Heart left ventricle (tissue), 16 donors: ENCODE measurements around the gene SLC31A1. TPM values are rescaled to one million over a fixed set of nuclear protein-coding genes. Genes with fewer than 3 reads are reported as not detected.

Source experiments
- ATAC-seq, 4 donors: fragments of 200-7000 bp; cut with Tn5 transposase; one replicate each; pipeline ENCODE4 v1.9.1; 2020 to 2022; ENCODE audit warnings: moderate library complexity in 4 of 4, mild to moderate bottlenecking in 3 of 4, moderate number of reproducible peaks in 1 of 4
- DNase-seq, 5 donors: peaks; one replicate each; pipeline ENCODE4 v3.0.0-alpha.2; 2020
- H3K27ac ChIP-seq, 12 donors: fragments of 200-600 bp; sonication (generic) in 4 of 12; one replicate each; pipeline versions ENCODE4 v1.5.0 to v1.8.0; 2016 to 2022; ENCODE audit warnings: mild to moderate bottlenecking in 2 of 12
- H3K27me3 ChIP-seq, 9 donors: fragments of 200-600 bp; sonication (generic) in 2 of 9; one replicate each; pipeline versions ENCODE4 v1.5.1 to v1.8.0; 2016 to 2022; ENCODE audit warnings: mild to moderate bottlenecking in 3 of 9
- H3K36me3 ChIP-seq, 9 donors: fragments of 200-600 bp; sonication (generic) in 2 of 9; one replicate each; pipeline versions ENCODE4 v1.5.0 to v1.8.0; 2018 to 2022; ENCODE audit warnings: mild to moderate bottlenecking in 2 of 9
- H3K4me1 ChIP-seq, 12 donors: fragments of 200-600 bp; sonication (generic) in 4 of 12; one replicate each; pipeline versions ENCODE4 v1.5.0 to v1.8.0; 2016 to 2022; ENCODE audit warnings: mild to moderate bottlenecking in 3 of 12
- H3K4me3 ChIP-seq, 12 donors: fragments of 200-600 bp; sonication (generic) in 4 of 12; one replicate each; pipeline versions ENCODE4 v1.5.0 to v1.8.0; 2017 to 2022; ENCODE audit warnings: mild to moderate bottlenecking in 9 of 12, moderate library complexity in 4 of 12
- H3K9me3 ChIP-seq, 12 donors: fragments of 200-600 bp; sonication (generic) in 4 of 12; one replicate each; pipeline versions ENCODE4 v1.5.0 to v1.8.0; 2016 to 2022; ENCODE audit warnings: mild to moderate bottlenecking in 1 of 12
- CTCF ChIP-seq, 12 donors: fragments of 200-600 bp; sonication (generic) in 4 of 12; IDR thresholded peaks; one replicate each; pipeline versions ENCODE4 v1.5.0 to v1.8.0; 2018 to 2022; ENCODE audit warnings: antibody characterized with exemption in 12 of 12, mild to moderate bottlenecking in 5 of 12
- POLR2A ChIP-seq, 2 donors: fragments of 450-650 bp; IDR thresholded peaks; one replicate each; pipeline ENCODE4 v1.6.1; 2017; ENCODE audit warnings: antibody characterized with exemption in 2 of 2, mild to moderate bottlenecking in 2 of 2, moderate library complexity in 2 of 2
- WGBS, 4 donors: extraction: QIAGEN DNeasy Blood & Tissue Kit in 2 of 4; methylation state at CpG; one replicate each; pipeline versions ENCODE4 v1.1.5 to v1.1.7; 2013 to 2018; 5-methylcytosine and 5-hydroxymethylcytosine counted together
- intact Hi-C, 10 donors: fragments of 100-400 bp; cut with DNase I; formaldehyde crosslinking; loops; one replicate each; pipeline versions ENCODE4 v1.11.1 to v1.14.2; 2022
- polyA plus RNA-seq, 2 donors: library from polyadenylated mRNA; stranded (reverse); fragments of 200-250 nt; gene quantifications; one replicate each; pipeline ENCODE4 v1.2.3, GENCODE V29; 2013
- total RNA-seq, 9 donors: library from RNA; depleted of rRNA in 2 of 9; stranded (reverse); fragments of >200 nt in 2 of 9; fragmentation: NEBNext Ultra II Directional in 3 of 9; extraction: Animal tissue kit (Norgen Biotek cat#: 25700) in 3 of 9; gene quantifications; one replicate each; pipeline versions ENCODE4 v1.1.0 to v1.2.4, GENCODE V29; 2016 to 2023
- donor health status: ischemic (EF 13 %, LVEDD 7.1; RV severe dilation, severe dysfunction).
- donor health status: healthy with polysubstance abuse.
- donor health status: DM: no; HTN: yes; CAD: no.
- donor health status: DM: no; HTN: no; CAD: no.
- donor health status: ischemic (EF 25% LVEDD 6.9; RV normal size, moderate dysfunction).
- donor health status: ischemic (EF 25% LVEDD 5.7; RV mildly dilated, moderate dysfunction).
- donor health status: healthy.
- donor health status: DM: yes; HTN: yes; CAD: no.
- donor health status: ischemic (EF 35%, LVEDD 5.7; RV mildly dilated, moderate dysfunction).
- donor health status: nonischemic (EF 11% LVEDD 7.7; RV severe dilation, severe dysfunction).
- donor health status: DM: yes; HTN: yes; CAD: no.
- donor health status: PGD.
- donor health status: ischemic (EF 29% LVEDD 5.4; RV normal size, mild dysfunction).
- donor health status: nonischemic (EF 23%, LVEDD 6.1; RV moderate dilation, normal function).

SLC31A1 gene
- total and polyA plus RNA-seq, 11 donors: 4.2 to 22.3 (median 10.7) TPM

- H3K36me3 ChIP-seq: peaks cover 0 to 84% (median 70%) of the 10 kb centered on the region in 9 donors
- no peaks in the 10 kb centered on the region for H3K4me1 ChIP-seq
- WGBS, 4 donors: 88 to 93% (median 92%) methylated on average over 3 of the region's 3 CpGs
- no peaks in the 10 kb centered on the region for H3K27me3 ChIP-seq
- no peak overlapping the region for H3K27ac ChIP-seq
- ATAC-seq: no peak
- H3K9me3 ChIP-seq: no peaks in the 10 kb centered on the region
- no peak for DNase-seq
- H3K4me3 ChIP-seq: no peak overlapping the region
- intact Hi-C loops: no loop called here
- no peak for TF ChIP-seq CTCF (IDR thresholded peaks at IDR 0.05)
- no peak for TF ChIP-seq POLR2A (IDR thresholded peaks at IDR 0.05)
Measured at GRCh38 chr9:113266174-113266573, 44.8 kb downstream of the SLC31A1 start.

- no peak for TF ChIP-seq POLR2A (IDR thresholded peaks at IDR 0.05)
- no peak overlapping the region for H3K4me3 ChIP-seq
- no peak for DNase-seq
- H3K4me1 ChIP-seq: peaks cover 0 to 16% (median 2%) of the 10 kb centered on the region in 12 donors
- ATAC-seq: no peak
- intact Hi-C loops: no loop called here
- peaks cover 0 to 84% (median 70%) of the 10 kb centered on the region in 9 donors for H3K36me3 ChIP-seq
- WGBS, 4 donors: 87 to 91% (median 91%) methylated on average over 4 of the region's 4 CpGs
- H3K27ac ChIP-seq: no peak overlapping the region
- H3K9me3 ChIP-seq: no peaks in the 10 kb centered on the region
- H3K27me3 ChIP-seq: no peaks in the 10 kb centered on the region
Measured at GRCh38 chr9:113267911-113268566, 46.7 kb downstream of the SLC31A1 start.

- WGBS, 4 donors: 88 to 96% (median 90%) methylated on average over 2 of the region's 2 CpGs
- no peak overlapping the region for H3K27ac ChIP-seq
- intact Hi-C loops: no loop called here
- ATAC-seq (no peak), DNase-seq (no peak)
- H3K4me3 ChIP-seq: no peak overlapping the region
- peaks cover 0 to 84% (median 73%) of the 10 kb centered on the region in 9 donors for H3K36me3 ChIP-seq
- no peaks in the 10 kb centered on the region for H3K9me3 ChIP-seq
- H3K4me1 ChIP-seq: peaks cover 0 to 24% (median 7%) of the 10 kb centered on the region in 12 donors
- TF ChIP-seq CTCF (IDR thresholded peaks at IDR 0.05): no peak
- TF ChIP-seq POLR2A (IDR thresholded peaks at IDR 0.05): no peak
- H3K27me3 ChIP-seq: no peaks in the 10 kb centered on the region
Measured at GRCh38 chr9:113269355-113269754, 48.0 kb downstream of the SLC31A1 start.

GRCh38 chr9:113269871-113270270, 48.5 kb downstream of the SLC31A1 start:
- H3K4me1 ChIP-seq: peaks cover 0 to 28% (median 10%) of the 10 kb centered on the region in 12 donors
- H3K36me3 ChIP-seq: peaks cover 0 to 83% (median 73%) of the 10 kb centered on the region in 9 donors
- ATAC-seq (no peak), DNase-seq (no peak)
- H3K27me3 ChIP-seq: no peaks in the 10 kb centered on the region
- intact Hi-C loops: loop anchor here (5.0 to 10.0 kb wide), 12 partner anchors 45 to 395 kb away; partner anchors contain the start of genes ALAD (in 5 of the 10), FKBP15 (in 5 of the 10), SLC31A1 (in 5 of the 10) and BSPRY (in 1 of the 10)
- 91 to 96% (median 94%) methylated on average over 2 of the region's 2 CpGs for WGBS, 4 donors
- no peak overlapping the region for H3K4me3 ChIP-seq
- TF ChIP-seq POLR2A (IDR thresholded peaks at IDR 0.05) (no peak), CTCF (IDR thresholded peaks at IDR 0.05) (no peak)
- no peak overlapping the region for H3K27ac ChIP-seq
- no peaks in the 10 kb centered on the region for H3K9me3 ChIP-seq
